Parathyroid adenoma (tissue), 2 donors: ENCODE measurements around the gene NOX4.
"Not testable (repeated sequence)": the region's sequence is repeated elsewhere in the genome, so short reads cannot be mapped to it uniquely, and the experiment has no call there.

Experiments used
- H2AFZ ChIP-seq: fragments of 300-600 bp; sonication (generic); one replicate; pipeline ENCODE4 v1.7.0; 2017; ENCODE audit warnings: antibody characterized with exemption, mild to moderate bottlenecking
- H3K27ac ChIP-seq: fragments of 300-600 bp; sonication (generic); one replicate; pipeline ENCODE4 v1.7.0; 2017
- H3K27me3 ChIP-seq: fragments of 300-600 bp; sonication (generic); one replicate; pipeline ENCODE4 v1.7.0; 2017; ENCODE audit warnings: low read length; ENCODE audit not compliant: control insufficient read depth, insufficient read depth
- H3K36me3 ChIP-seq: fragments of 300-600 bp; sonication (generic); one replicate; pipeline ENCODE4 v1.7.0; 2017; ENCODE audit warnings: low read length; ENCODE audit not compliant: control insufficient read depth, insufficient read depth
- H3K4me1 ChIP-seq: fragments of 300-600 bp; sonication (generic); one replicate; pipeline ENCODE4 v1.7.0; 2017; ENCODE audit warnings: control low read depth
- H3K4me2 ChIP-seq: fragments of 300-600 bp; sonication (generic); one replicate; pipeline ENCODE4 v1.7.0; 2017; ENCODE audit warnings: low read length
- H3K4me3 ChIP-seq: fragments of 300-600 bp; sonication (generic); one replicate; pipeline ENCODE4 v1.7.0; 2017; ENCODE audit warnings: low read depth, low read length
- H3K79me2 ChIP-seq: fragments of 300-600 bp; sonication (generic); one replicate; pipeline ENCODE4 v1.7.0; 2017; ENCODE audit warnings: control low read depth
- H3K9ac ChIP-seq: fragments of 300-600 bp; sonication (generic); one replicate; pipeline ENCODE4 v1.7.0; 2017; ENCODE audit warnings: mild to moderate bottlenecking
- H3K9me3 ChIP-seq: fragments of 300-600 bp; sonication (generic); one replicate; pipeline ENCODE4 v1.7.0; 2017; ENCODE audit warnings: low read length; ENCODE audit not compliant: control insufficient read depth
- TF ChIP-seq, protein P1 (sequence below): fragments of 300-600 bp; sonication (generic); IDR thresholded peaks from one replicate; pipeline ENCODE4 v1.7.0; 2017; ENCODE audit warnings: antibody characterized with exemption, mild to moderate bottlenecking
- donor health status: primary hyperparathyroidism.

NOX4 gene

DNA sequence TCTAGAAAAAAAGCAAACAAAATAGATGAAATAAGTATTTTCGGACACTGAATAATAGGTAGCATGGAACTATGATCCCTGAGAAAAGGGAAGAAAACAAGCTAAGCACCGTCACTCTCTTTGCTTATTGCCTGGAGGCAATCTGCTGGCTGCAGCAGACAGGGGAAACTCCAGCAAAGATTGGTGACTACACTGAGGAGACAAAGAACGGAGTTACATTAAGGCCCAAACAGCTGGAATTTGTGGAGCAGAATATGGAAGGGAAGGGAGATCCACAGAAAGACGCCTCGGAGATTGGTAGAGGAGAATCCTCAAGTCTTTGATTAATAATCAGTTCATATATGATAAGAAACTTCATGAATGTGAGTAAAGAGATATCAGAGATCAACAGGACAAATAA lies 163.3 kb downstream of the NOX4 start:
- no peaks in the 10 kb centered on the region for H3K27me3 ChIP-seq
- no peaks in the 10 kb centered on the region for H3K9me3 ChIP-seq
- H3K27ac ChIP-seq: no peak overlapping the region
- no peak overlapping the region for H3K4me3 ChIP-seq
- H3K4me1 ChIP-seq: no peaks in the 10 kb centered on the region
- H2AFZ ChIP-seq: no peak overlapping the region
- no peaks in the 10 kb centered on the region for H3K36me3 ChIP-seq
- H3K79me2 ChIP-seq: no peaks in the 10 kb centered on the region
- H3K9ac ChIP-seq: no peak overlapping the region
- H3K4me2 ChIP-seq: no peak overlapping the region
- TF ChIP-seq, protein P1, sequence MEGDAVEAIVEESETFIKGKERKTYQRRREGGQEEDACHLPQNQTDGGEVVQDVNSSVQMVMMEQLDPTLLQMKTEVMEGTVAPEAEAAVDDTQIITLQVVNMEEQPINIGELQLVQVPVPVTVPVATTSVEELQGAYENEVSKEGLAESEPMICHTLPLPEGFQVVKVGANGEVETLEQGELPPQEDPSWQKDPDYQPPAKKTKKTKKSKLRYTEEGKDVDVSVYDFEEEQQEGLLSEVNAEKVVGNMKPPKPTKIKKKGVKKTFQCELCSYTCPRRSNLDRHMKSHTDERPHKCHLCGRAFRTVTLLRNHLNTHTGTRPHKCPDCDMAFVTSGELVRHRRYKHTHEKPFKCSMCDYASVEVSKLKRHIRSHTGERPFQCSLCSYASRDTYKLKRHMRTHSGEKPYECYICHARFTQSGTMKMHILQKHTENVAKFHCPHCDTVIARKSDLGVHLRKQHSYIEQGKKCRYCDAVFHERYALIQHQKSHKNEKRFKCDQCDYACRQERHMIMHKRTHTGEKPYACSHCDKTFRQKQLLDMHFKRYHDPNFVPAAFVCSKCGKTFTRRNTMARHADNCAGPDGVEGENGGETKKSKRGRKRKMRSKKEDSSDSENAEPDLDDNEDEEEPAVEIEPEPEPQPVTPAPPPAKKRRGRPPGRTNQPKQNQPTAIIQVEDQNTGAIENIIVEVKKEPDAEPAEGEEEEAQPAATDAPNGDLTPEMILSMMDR: no peak

DNA sequence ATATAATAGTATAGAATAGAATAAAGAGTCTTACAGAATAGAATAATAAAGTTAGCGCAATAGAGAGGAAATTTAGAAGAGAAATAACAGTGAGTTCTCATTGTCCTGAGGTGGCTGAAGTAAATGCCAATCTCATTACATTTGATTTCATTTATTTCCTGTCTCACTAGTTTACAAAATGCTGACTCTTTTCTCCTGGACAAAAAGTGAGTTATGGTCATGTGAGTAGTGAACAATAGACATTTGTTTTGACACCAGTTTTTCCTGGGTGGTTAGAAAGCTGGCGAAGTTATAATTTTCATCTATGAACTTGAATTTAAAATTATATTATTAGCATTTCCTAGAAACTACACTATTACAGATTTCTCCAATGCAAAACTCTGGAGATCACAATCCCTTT lies 169.8 kb downstream of the NOX4 start:
- no peak overlapping the region for H3K4me2 ChIP-seq
- TF ChIP-seq, protein P1: no peak
- no peaks in the 10 kb centered on the region for H3K4me1 ChIP-seq
- H3K4me3 ChIP-seq: no peak overlapping the region
- no peak overlapping the region for H3K27ac ChIP-seq
- no peaks in the 10 kb centered on the region for H3K79me2 ChIP-seq
- H3K9ac ChIP-seq: no peak overlapping the region
- no peak overlapping the region for H2AFZ ChIP-seq
- no peaks in the 10 kb centered on the region for H3K36me3 ChIP-seq
- H3K27me3 ChIP-seq: no peaks in the 10 kb centered on the region
- H3K9me3 ChIP-seq: no peaks in the 10 kb centered on the region

DNA sequence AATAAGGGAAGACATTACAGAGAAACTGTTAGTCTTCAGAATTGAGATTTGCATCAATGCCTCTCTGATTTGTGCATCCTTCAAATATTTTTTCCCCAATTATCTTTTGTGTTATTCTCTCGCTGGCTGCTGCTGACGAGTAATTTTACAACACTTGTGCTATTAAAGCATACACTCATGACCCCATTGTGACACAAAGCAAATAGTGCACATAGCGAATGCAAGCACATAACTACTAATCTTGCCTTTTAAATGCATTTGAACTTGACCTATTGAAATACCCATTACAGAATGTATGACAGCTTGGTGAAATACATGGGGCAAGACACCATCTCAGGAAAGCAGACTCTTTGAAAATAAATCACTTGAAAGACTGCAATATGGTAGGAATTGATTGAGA lies 180.6 kb downstream of the NOX4 start:
- H3K4me2 ChIP-seq, H3K4me3 ChIP-seq, H3K27me3 ChIP-seq, H3K9ac ChIP-seq, H3K79me2 ChIP-seq, H3K27ac ChIP-seq, H3K4me1 ChIP-seq, H3K36me3 ChIP-seq, H2AFZ ChIP-seq, H3K9me3 ChIP-seq: not testable (repeated sequence)

DNA sequence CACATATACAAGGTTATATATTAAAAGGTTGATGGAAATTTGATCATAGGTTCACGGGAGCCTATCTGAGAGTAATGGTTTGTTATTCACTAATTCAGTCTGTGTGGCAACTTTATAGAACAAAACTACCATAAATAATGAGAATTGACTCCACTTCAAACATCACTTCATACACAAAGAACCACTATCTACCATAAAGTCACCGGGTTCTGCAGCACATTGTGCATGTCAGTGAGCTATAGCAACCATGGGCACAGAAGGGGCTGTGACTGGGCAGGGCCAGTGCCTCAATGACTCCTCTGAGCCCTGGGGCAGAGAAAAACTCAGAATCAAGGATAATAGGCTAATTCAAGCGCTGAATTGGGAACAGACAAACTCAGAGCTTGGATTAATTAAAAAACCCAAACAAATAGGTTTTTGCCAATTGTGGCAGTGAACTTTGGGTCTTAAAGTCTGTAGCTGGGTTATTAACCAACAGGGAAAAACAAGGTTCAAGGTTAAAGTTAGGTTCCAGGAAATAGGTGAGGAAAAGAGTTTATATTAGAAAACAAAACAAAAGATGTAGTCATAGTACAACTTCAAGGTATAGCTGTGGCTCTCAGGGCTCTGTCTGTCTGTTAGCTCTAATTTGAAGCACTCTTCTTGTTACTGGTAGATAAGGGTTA lies 181.7 kb downstream of the NOX4 start:
- H3K9ac ChIP-seq, H3K4me1 ChIP-seq, H3K4me2 ChIP-seq, H3K79me2 ChIP-seq, H3K9me3 ChIP-seq, H3K27me3 ChIP-seq, H2AFZ ChIP-seq, H3K4me3 ChIP-seq, H3K36me3 ChIP-seq, H3K27ac ChIP-seq: not testable (repeated sequence)

DNA sequence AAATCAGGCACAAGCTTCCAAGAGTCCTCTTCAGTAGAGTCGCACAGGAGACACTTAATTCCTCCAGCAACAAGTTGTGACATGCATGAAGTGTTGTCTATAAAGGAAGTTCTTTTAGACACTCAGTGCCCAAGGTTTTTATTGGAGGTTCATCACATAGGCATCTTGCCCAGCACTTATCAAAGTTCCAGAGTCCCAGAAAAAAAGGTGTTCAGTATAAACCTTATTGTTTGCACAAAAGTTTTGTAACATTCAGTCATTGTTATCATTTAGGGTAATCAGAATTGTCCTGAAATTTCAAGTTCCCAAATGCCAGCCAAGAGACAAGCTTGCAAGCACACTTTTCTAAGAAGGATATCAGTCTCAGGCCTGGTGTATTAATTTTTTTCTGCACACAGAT lies 182.9 kb downstream of the NOX4 start:
- not testable (repeated sequence) for H2AFZ ChIP-seq, H3K27ac ChIP-seq

DNA sequence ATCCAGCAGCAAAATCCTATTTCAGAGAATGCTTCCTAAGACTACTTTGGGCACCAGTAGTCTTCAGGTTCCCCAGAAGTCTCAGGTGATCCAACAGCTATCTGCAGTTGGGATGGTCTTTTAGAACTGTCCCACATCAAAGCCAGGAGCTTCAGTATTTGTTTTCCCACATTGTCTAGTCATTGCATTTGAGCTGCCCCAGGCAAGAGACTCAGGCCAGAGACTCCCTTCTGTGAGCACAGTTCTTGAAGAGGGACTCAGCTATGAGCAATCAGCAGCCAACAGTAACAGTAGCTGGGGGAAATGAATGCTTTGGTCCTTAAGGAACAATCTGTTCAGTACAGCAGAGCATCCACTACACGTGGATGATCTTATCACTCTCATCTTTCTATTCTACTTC lies 188.1 kb downstream of the NOX4 start:
- H3K4me2 ChIP-seq, H3K27ac ChIP-seq, H3K4me1 ChIP-seq, H3K4me3 ChIP-seq, H3K9ac ChIP-seq, H2AFZ ChIP-seq, H3K27me3 ChIP-seq, H3K36me3 ChIP-seq, H3K9me3 ChIP-seq, H3K79me2 ChIP-seq: not testable (repeated sequence)

More for the DNA sequence above, 182.9 kb downstream of the NOX4 start:
- H3K79me2 ChIP-seq, H3K9ac ChIP-seq, H3K9me3 ChIP-seq, H3K36me3 ChIP-seq, H3K4me2 ChIP-seq, H3K4me1 ChIP-seq, H3K27me3 ChIP-seq, H3K4me3 ChIP-seq: not testable (repeated sequence)

DNA sequence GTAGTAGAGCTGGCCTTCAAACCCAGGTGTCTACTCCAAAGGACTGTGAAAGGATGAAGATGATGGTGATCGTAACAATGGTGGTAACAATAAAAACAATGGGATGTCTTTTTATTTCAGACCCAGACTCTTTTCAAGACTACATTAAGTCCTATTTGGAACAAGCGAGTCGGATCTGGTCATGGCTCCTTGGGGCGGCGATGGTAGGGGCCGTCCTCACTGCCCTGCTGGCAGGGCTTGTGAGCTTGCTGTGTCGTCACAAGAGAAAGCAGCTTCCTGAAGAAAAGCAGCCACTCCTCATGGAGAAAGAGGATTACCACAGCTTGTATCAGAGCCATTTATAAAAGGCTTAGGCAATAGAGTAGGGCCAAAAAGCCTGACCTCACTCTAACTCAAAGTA lies 196.2 kb downstream of the NOX4 start:
- H3K9me3 ChIP-seq, H3K36me3 ChIP-seq, H3K27ac ChIP-seq, H3K4me3 ChIP-seq, H3K27me3 ChIP-seq, H3K4me2 ChIP-seq, H3K79me2 ChIP-seq, H2AFZ ChIP-seq, H3K9ac ChIP-seq, H3K4me1 ChIP-seq: not testable (repeated sequence)
